ENCODE data around the gene BBS7.

- no peak for TF ChIP-seq POLR2A (IDR thresholded peaks at IDR 0.05; ENCODE audit: low read depth, low read length)
- no peak for TF ChIP-seq TAF1 (IDR thresholded peaks at IDR 0.05; ENCODE audit: low read depth, low read length)
- TF ChIP-seq POLR2AphosphoS5 (IDR thresholded peaks at IDR 0.05; ENCODE audit: low read depth, low read length), result no peak
- no peak for TF ChIP-seq SPI1 (IDR thresholded peaks at IDR 0.05; ENCODE audit: low read depth, low read length)
- no peak for TF ChIP-seq POU2F2 (IDR thresholded peaks at IDR 0.05; ENCODE audit: low read depth, low read length)
Observed at GRCh38 chr4:121794505-121795188, 75.6 kb downstream of the BBS7 start.
